HCEC 1CT (cell line): ENCODE data around the gene STK33.

Experiments used
- DNase-seq: peaks from one replicate; pipeline ENCODE4 v3.0.0-alpha.2; 2017

Gene STK33

DNA sequence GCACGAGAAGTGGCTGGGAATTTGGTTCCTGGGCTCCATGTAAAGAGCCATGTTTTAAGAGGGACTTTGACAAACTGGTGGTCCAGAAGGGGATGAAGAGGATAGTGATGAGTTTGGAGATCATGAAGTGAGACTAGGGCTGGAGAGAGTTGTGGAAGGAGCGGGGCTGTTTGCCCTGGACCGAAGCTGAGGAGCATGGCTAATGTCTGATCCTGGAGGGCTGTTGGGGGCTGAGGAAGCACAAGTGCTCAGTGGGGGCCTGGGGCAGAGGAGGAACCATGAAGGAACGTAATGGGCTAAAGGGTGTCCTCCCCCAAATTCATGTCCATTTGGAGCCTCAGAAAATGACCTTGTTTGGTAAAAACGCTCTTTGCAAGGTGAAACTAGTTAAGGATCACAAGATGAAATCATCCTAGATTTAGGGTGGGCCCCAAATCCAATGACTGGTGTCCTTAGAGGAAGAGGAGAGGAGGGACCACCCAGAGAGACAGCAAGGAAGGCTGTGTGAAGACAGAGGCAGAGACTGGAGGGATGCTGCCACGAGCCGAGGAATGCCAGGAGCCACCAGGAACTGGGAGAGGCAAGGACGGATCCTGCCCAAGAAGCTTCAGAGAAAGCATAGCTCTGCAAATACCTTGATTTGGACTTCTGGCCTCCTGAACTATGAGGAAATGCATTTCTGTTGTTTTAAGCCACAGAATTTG lies 223.1 kb downstream of the STK33 start:
- no peak for DNase-seq

DNA sequence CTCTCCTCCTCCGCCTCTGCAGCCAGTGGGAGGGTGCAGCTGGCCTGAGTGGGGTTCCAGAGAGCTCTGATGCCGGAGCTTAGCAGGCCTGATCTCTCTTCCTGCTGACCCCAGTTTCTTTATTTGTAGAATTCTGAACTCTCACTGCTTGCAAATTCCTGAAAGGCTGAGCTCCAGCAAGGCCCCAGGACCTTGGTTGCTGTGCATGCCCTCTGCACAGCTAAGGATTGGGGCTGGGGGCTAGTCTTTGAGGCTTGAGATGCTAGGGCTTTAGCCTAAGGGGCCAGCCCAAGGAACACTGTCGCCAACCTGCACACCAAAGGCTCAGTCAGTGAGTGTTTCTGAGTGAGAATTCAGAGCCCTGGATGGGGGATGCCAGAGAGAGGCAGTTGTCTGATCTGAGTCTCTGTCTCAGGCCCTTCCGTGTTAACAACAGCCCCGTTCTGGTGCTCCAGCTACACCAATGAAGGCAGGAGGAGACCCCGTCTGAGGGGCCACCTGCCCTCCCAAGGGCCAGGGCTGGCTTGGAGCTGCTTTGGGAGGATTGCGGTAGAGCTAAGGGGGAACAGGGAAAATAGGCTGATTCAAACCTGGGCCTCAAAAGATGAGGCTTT lies 224.3 kb downstream of the STK33 start:
- DNase-seq, result no peak

DNA sequence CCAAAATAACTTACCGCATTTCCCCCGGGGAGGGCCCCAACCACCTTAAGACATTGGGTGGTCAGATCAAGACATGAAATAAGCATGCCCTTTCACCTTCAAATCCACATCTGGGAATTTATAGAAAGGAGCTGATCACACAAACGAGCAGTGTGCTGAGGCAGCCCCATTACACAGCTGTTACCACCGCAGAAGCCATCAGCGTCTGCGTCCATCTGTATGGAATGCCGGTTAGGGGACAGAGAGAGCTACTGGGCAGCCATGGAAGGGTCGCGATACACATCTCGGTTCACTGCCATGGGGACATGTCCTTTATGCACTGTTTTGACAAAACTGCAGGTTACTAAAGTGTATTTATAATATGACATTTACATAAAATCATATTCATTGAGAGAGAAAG lies 225.3 kb downstream of the STK33 start:
- DNase-seq, result no peak

DNA sequence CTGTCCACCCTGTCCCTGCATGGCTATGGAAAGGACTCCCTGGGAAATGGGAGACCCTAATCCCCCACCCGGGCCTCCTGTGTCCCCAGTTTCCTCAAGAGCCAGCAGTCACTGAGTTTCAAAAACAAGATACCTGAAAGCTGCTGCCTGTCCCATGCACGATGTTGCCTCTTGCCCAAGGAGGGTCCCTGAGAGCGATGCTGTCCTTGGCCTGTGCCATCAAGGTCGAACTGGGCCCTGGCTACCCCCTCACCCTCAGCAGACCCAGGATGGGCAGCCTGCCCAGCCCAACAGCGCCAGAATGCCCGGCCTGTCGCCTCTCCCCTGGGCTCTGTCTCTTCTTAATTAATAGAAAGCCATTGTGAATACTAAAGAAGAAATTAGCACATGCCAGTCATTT lies 225.8 kb downstream of the STK33 start:
- DNase-seq, result no peak

DNA sequence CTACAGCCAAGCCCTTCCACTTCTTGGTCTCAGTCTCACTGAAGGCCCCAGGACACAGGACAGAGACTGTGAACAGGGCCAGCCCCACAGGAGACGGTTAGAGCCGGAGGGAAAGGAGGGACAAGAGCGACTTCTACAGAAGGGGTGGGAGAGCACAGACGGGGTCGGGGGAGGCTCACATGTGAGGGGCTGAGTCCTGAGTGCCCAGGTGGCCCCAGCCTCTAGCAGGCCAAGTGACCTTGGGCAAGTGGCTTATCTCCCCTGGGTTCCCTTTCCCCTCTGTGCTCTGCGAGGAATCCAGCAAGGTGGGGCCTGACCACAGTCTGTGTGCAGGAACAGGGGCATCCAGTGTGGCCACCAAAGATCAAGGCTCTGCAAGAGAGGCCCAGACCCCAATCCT lies 227.7 kb downstream of the STK33 start:
- DNase-seq, result no peak

DNA sequence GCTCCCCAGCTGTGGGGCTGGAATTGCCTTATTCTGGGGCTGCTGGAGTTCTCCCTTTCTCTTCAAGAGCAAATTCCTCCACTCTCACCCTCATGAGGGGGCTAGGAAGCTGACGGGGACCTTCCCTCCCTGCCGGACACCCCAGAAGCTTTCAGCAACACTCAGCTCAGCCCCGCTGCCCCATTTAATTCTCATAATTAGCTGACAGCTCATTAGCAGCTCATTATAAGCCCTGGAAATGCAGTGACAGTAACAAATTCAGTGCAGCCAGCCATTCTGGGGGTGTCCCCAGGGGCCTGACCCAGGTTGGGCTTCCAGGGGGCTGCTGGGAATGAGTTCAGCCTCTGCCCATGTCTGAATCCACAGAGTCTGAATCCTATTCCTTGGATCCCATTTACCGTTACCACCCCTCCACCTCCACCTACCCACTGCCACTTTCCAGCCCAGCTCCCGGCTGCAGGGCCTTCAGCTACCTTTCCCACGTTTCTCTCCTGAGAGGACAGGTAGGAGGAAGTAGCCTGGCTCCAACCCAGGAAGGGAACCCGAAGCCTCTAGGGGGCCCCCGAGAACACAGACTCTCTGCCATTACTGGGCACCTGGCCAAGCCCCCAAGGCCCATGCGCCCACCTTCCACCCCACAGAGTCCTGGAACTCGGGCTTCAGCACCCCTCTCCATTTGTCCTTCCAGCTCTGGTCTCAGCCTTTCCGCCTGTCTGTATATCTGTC lies 228.6 kb downstream of the STK33 start:
- no peak for DNase-seq

DNA sequence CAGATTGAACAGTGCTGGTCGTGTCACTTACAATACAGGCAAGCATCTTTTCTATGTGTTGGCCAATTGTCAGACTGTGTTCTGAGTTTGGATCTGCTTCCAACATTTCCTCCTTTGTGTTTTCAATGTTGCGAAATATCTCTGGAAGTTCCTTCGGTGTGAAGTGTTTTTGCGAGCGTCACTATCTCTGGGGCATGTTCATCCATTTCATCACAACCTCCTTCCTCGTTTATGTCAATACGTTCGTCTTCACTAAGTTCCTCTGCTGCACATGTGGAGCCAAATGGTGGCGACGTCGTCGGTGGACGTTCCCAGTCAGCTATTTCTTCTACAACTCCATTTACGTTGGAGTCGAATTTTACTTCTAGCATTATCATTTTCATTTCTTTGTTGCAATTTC lies 230.1 kb downstream of the STK33 start:
- no peak for DNase-seq

DNA sequence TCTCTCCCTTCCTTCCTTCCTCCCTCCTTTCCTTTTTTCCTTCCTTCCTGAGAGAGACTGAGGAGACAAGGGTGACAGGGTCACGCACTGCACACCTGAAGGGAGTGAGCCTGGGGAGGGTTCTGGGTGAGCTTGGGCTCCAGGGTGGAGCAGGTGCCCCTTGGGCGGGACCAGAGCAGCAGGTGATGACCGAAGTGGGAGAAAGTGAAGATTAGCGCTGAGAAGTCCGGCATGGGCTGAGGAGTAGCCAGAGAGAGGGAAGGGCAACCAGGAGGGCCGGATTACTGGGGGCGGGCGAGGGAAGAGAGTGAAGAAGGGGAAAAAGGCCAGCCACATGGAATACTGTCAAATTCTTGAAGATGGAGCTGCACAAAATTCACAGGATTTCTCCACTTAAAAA lies 231.1 kb downstream of the STK33 start:
- no peak for DNase-seq

DNA sequence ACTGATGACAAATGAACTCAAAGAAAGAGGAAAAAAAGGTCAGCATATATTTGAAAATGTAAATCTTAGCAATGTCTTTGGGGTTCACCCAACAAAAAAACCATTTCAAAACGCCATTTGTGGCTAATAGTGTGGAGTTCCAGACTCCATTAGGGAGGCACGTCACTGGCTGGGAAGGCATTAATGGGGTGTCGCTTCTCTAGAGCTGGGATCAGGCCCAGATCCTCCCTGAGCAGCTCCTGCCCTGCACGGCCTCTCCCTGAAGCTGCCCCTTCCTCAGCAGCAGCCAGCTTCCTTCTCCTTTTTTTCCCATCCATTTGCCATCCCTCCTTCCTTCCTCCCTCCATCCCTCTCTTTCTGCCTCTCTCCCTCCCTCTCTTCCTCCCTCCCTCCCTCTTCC lies 231.5 kb downstream of the STK33 start:
- no peak for DNase-seq

DNA sequence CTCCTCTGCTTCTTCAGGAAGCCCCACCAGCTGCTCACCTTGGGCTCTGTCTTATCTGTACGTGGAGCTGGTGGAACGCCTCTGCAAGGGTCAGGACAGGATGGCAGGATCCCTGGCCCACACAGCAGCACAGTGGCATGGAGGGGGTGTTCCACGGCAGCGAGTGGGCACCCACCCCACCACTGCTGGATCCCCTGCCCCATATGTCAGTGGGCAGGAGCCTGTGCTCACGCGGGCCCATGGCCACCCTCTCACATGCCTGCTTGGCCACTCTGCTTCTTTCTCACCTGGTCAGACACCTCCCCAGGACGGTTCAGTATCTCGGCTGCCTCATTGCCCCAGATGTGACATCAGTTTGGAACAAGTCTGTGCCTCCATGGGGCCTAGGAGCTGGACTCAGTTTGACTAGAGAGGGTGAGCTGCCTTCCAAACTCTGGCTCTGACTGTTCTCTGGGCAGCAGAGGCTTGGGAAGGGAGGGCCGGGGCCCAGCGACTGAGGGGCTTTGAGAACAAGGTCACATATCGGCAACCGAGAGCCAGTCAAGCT lies 232.3 kb downstream of the STK33 start:
- DNase-seq, result no peak

DNA sequence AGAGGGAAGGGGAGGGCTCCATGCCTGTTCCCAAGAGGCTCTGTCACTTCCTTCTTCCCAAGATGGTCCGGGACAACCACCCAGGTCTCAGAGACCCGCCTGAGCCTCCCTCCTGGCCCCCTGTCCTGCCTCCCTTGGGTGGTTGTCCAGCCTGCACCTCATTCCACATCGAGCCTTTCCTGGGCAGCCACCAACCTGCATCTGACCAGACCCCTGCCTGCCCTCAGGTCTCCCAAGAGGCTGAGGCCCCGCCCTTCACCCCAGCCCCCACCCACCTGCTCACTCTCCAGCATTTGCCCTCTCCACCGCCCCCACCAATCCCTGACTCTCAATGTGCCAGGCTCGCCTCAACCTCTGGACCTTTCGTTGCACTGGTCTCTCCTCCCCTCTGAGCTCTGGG lies 232.8 kb downstream of the STK33 start:
- DNase-seq, result no peak

DNA sequence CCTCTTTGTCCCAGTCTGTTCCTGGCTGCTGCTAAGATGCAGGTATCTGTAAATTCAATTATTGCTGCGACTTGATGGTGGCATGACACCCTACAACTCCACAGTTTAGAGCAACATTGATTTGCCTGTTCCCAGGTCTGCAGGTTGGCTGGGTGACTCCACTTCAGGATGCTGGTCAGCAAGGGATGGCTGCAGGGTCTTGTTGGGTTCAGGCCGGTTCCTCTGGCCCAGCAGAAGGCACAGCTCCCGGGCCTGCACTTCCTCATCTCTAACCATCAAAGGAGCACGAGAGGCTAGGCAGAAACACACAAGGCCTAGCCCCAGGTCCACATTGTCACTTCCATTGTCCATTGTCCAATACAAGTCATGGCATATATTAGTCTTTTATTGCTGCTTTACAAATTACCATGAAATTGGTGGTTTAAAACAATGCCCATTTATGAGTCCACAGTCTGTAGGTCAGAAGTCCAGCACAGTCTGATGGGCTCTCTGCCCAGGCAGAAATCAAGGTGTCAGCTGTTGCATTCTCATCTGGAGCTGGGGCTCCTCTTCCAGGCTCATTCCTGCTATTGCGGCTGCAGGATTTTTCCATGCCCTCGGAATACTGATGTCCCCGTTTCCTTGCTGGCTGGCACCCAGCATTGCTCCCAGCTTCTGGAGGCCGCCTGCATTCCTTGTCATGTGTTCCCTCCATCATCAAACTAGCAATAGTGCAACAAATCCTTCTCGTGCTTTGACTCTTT lies 233.8 kb downstream of the STK33 start:
- no peak for DNase-seq

DNA sequence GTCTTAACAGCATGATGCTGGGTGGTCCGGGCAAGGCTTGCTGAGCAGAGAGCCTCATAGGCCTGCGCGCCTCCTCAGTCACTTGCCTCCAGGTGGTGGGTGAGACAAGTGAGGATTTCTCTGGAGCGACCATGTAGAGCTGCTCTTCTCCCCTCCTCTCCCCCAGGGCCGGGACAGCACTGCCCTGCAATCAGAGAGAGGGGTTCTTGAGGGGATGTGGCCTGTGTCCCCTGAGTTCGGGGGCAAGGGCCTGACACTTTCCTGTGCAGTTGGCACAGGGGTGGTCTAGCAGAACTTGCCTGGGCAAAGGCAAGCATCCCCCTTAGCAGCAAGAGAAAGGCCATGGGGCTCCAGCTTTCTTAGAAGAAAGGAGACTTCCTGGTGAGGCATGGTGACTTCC lies 234.5 kb downstream of the STK33 start:
- no peak for DNase-seq

DNA sequence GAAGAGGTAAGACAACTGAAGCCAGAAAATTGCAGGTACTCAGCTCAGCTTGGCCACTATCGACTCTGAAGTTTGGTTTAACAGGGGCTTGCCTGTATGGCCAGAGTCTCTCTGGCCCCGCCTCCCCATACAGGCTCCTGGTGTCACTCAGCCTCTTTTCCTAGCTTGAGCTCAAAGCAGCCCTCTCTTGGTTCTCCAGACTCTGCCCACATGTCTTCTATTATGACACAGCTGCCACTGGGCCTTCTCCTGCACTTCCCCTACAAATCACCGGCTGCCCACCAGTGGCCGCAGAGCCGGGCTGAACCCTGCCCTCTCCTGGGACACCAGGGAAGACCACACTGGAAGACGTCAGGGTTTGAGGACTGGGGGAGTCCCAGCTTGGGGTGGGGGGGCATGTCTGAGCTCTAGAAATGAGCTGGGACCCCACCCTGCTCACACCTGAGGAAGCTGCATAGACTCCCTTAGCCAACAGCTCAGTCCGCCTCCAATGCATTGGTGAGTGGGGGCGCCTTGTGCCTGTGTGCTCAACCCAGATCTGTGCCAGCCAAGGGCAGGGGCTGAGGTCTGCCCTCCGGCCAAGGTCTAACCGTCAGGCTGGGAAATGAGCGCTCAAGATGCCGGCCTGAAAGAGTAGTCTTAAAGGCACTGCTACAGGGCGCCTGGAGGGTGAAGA lies 236.0 kb downstream of the STK33 start:
- no peak for DNase-seq

DNA sequence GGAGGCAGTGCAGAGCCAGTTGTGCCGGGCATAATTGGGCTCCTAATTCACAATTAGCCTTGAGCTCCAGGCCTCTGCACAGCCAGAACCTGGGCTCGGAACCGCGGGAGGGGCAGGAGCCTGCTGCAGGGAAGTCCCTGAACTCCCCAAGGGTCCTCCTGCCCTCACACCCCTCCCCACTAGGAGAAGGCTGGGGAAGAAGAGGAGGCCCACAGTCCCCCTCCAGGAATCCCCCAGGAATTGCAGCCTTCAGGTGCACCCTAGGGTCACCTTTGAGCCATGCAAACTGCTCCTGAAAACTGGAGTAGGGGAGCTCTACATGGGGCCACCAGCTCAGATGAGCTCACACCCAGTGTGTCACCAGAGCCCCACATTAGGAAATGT lies 236.5 kb downstream of the STK33 start:
- DNase-seq, result no peak

DNA sequence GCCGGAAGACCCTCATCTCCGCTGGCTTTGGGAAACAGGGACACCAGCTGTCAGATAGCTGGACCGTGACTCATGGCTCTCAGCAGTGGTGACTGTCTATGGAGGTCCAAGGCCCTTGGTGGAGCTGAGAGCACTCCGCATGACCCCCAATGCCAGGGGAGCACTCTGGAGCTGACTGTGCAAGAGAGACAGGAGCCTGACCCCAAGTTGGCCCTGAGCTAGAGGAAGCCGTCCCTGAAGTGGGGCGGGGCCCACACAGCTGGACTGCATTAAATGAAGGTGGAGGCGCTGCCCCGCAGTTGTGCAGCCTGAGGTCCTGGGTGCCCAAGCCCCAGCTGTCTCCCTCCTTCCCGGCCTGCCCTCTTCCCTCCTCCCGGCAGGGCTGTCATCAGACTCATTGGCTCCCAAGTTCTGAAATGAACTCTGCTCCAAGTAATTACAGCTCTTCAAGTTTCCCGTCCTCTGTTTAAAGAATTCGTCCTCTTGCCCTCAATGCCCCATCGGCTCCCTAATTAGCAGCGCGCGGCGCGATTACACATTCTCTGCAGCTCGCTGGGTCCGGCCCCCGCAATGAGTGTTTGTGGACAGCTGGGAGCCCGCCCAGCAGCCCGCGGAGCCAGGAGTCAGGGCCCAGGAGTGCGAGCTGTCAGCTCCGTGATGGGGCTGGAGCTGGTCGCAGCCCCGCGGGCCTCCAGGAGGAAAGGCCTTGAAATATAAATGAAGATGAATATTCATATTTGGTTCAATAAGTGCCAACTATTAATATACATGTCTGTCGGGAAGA lies 237.1 kb downstream of the STK33 start:
- no peak for DNase-seq

DNA sequence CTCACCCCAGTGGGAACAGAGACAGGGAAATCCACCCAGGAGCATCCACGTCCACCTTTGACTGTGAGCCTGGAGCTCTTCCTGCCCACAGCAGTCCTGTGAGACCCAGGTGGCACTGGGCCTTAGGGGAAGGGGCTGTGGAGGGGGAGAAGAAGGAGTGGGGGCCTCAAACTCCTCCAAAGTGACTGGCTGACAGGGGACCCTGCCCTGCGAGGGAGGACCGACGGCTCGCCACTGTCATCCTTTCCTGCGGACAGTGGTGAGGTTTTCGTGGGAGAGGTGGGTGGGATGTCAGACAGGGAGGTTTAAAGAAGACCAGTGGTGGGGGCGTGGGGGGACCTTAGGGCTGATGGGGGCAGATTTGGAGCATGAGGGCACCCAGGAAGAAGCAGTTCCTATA lies 237.8 kb downstream of the STK33 start:
- DNase-seq, result no peak

DNA sequence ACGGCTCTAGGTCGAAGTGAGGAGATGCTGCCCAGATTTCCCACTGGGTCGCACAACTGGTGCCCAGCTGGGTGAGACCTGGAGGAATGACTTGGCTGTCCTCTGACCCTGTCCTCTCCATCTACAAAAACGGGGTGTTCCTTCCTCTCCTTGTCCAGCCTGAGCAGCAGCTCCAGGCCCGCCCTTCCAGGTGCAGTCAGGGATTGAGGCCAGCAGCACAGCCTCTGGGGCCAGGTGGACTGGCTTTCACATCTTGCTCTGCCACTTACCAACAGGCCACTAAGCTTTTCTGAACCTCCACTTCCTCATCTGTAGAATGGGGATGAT lies 238.6 kb downstream of the STK33 start:
- no peak for DNase-seq

DNA sequence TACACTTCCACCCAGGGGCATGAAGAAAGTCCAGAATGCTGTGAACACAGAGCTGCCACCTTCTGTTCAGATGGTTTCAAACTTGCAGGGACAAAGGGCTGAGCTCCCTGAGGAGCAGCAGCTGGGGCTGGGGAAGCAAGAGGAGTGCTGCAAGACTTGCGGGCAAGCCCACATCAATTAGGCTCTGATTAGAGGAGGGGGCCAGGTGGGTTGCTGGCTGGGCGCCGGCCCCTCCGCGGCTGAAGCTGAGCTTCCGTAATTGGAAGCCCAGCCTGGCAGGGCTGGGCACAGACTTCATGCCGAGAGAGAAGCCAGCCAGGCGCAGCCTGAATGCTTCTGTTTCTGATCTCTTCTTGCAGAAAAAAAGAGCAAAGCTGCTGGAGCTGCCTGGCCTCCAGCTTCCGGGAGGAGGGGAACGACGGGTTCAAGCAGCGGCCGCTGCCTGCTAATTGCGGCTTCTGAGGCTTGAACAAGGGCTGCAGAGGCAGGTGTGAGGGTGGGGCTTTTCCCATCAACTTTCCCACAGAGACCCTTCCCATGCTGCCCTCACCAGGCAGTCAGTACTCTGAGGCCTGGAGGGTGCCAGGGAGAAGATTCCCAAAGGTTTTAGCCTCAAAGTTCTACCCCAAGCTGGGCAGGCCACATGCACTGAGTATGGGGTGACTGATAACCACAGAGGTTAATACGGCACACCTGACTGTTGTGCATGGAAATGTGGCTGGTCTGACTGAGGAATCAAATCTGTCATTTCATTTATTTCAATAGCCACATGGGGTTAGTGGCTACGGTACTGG lies 239.2 kb downstream of the STK33 start:
- DNase-seq, result no peak

DNA sequence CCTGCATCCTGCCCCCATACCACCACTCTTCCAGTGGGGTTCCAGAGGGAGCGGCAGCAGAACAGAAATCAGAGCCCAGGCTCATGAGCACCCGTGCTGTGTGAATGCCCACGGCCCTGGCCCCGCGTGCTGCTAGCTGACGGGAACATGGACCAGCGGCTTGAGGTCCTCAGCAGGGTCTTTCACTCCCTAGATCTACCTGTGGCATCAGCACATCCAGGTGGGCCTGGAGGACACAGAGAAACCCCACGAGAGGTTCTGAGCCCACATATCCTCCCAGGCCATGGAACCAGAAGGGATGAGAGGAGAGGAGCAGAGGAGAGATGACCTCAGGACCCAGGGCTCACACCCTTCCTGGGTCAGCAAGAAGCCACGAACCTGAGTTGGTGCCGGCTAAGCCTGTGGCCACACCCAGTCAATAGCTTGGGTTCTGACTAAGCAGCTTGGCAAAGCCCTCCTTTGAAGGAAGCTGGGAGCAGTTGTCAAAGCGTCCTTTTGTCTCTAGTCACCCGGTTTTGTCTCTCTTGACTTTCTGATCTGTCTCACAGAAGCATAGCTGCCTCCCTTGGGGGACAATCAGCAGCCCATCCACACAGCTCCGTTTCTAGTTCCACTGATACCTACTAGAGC lies 241.0 kb downstream of the STK33 start:
- no peak for DNase-seq
